GM12872 (cell line): Measurements from ENCODE around the gene EBF4.

Experiments used
- CTCF ChIP-seq: IDR thresholded peaks from 3 replicates; pipeline ENCODE4 v1.5.1; 2011; ENCODE audit warnings: low read depth, mild to moderate bottlenecking, low read length, moderate library complexity; ENCODE audit not compliant: insufficient read depth

Gene EBF4

DNA sequence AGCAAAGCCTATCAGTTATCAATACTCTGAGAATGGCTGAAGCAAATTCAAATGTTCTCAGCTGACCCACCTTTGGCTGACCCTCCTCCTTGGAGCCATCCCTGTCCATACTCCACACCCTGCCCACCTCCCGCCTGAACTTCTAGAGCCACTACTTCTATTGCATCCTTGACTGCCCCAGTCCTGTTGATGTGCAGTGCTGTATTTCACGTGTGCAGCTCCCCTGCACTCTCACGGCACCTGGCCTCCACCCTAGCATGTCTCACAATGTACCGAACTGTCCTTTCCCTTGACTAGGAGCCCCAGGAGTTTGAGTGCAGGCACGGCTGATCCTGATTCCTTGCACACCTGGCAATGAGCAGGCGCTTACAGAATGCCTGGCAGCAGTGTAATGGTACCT is 100.9 kb downstream of the EBF4 start:
- TF ChIP-seq CTCF, result no peak

DNA sequence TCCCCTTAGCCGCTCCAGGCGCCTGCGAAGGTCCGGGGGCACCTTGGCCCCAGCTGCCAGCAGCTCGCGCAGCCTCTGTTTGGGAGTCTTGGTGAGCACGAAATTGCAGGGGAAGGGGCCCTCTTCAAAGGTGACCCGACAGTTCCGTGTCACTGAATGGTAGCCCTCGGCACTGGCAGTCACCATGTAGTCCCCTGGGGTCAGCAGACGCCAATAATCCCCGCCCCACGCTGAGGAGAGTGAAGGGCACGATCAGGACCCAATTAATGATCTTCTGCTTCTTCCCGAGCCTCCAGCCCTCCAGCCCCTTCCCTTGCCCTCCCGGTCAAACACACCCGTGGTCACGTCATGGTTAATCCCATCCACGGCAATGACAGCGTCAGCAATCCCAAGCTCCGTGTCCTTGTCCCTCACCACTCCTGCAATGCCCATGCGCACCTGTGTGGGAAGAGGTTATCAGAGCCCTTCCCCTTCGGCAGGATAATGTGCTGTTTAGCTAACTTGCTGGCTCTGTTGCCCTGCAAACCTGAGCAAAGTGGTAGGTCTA is 101.7 kb downstream of the EBF4 start:
- TF ChIP-seq CTCF, result no peak

DNA sequence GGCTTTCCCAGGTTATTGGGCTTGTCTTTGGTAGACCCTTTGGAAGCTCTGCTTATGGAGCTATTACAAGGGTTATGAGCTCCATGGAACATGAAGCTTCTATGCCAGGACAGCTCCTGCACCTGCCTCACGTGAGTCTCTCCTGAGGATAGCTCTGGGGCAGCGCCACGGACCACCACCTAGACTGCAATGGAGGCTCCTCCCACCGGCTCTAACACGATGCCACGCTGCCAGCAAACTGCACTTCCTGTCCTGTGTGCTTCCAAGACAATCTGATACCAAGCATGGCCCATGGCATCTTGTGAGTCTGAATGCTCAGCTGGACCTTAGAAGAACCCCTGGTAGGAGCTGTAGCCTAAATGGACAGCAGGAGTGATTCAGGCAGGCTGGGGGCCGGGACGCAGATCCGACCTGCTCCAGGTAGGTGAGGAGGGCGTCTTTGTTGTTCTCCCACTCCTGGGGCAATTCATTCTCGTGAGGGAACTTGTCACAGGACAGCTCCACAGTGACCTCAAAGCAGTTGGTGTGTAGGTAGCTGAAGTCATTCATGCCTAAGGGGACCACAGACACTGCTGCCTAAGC is 102.4 kb downstream of the EBF4 start:
- no peak for TF ChIP-seq CTCF

GRCh38 chr20:2795451-2795850 is 102.9 kb downstream of the EBF4 start:
- TF ChIP-seq CTCF, result no peak

DNA sequence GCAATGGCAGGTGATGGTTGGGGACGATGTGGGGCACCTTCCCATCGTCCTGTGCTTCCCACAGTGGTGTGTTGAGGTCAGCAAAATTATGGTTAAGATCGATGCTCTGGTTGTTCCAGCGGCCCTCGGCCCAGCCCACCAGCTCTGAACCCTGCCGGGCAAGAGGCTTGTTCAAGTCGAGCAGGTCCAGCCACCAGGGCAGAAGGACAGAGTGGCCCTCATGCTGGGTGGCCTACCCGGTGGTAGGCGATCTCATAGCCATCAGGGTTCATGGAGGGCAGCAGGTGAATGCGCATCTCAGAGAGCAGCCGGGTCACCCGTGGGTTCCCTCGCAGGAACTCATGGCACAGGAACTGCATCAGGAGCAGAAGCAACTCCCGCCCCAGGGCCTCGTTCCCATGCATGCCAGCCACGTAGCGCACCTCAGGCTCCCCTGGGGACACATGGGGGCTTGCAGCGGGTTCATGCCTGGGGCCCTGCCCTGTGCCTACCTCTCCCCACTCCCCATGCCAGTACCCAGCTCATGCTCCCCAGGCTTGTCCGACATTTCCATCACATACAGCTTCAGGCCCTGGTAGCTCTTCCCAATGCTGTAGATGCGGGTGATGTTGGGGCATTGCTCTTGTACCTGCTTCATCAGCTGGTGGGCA is 103.6 kb downstream of the EBF4 start:
- no peak for TF ChIP-seq CTCF

DNA sequence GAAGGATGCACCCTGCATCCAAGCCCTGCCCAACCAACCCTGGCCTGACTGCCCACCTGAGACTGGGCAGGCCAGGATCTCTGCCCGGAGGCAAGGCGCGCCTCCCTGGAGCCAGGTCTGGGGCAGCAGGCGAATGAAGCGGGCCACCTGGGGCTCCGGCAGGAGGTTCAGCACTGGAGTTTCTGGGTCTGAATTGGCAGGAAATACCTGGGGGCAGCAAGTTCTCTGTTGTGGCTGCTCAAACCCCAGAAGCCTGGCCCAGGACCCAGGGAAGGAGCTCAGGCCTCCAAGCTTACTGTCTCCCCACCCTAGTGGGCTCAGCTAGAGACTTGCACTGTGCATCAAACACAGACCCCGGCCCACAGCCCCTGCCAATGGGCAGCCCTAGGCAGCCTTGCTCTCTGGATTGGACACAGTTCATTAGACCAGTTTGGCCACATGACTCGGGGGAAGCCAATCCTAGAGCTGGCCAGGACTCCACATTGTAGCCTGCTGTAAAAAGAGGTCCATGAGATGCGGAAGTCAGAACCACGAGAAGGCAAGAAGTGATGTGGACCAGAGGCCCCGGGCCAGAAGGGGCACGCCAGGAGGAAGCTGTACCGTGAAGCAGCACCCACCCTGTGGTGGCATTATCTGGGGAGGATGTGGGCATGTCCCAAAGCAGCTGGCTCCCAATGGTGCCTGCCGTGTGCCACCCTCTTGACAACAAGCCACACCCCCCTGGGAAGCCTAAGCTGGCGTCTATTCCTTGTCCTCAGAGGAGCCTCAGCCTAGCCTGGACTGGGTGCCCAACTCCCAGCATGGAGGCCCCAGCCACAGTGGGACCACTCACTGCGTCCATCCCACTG is 104.8 kb downstream of the EBF4 start:
- no peak for TF ChIP-seq CTCF

GRCh38 chr20:2798095-2798805 is 105.7 kb downstream of the EBF4 start:
- no peak for TF ChIP-seq CTCF
